ENCODE measurements around the gene ALX4. TPM values are rescaled to one million over a fixed set of nuclear protein-coding genes. Genes with fewer than 3 reads are reported as not detected.

The ALX4 gene
- total and polyA plus RNA-seq, 2 donors (not counting 1 experiment from before 2014, with no cell fraction given): not detected

DNA sequence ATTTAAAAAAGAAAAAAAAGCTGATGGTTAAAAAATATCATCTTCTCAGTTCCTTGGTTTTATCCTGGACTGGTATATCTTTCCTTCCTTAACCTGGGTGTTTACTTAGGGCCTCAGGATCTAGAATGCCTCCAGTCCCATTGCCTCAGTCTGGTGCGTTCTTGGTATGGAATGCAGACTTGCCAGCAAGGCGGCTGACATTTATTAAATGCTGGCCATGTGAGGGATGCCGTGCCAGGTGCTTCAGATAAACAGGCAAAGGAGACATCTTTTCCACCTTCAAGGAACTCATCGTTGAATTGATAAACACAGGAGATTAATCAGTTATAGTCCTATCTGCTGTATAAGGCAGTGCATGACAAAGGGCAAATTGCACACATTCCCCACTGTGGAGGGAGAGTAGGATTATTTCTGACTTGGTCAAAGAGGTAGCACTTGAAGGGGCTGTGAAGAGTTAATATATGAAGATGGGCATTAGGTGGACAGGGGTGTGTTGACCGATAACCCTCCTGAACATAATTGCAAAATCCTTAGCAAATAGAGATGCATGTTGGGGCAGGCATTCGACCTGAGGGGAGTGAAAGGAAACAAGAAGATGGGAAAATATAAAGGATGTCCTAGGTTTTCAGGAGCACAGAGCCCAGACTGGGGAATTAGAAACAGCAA lies 54.4 kb downstream of the ALX4 start:
- Histone ChIP-seq H3K36me3 (replicated peaks in 1 of 2; ENCODE audit: control extremely low read depth in 1 of 2, control insufficient read depth in 1 of 2, extremely low read depth in 1 of 2, insufficient read depth in 2 of 2, low read length in 1 of 2) (no peaks in the 10 kb centered on the region), H3K27ac (ENCODE audit: low read length in 2 of 2) (no peak overlapping the region), H3K9me3 (ENCODE audit: control extremely low read depth in 1 of 3, control insufficient read depth in 2 of 3, insufficient read depth in 1 of 3, low read length in 2 of 3) (peaks cover 1 to 17% (median 5%) of the 10 kb centered on the region in 3 donors), H3K4me3 (ENCODE audit: control extremely low read depth in 1 of 5, extremely low read depth in 1 of 5, insufficient read depth in 1 of 5, low read depth in 2 of 5, low read length in 4 of 5) (no peak overlapping the region), H3K27me3 (replicated peaks in 1 of 4; ENCODE audit: control extremely low read depth in 1 of 4, control insufficient read depth in 3 of 4, insufficient read depth in 4 of 4, low read length in 3 of 4) (no peaks in the 10 kb centered on the region), H4K20me1 (ENCODE audit: control insufficient read depth, insufficient read depth, low read length, poor library complexity, severe bottlenecking) (no peaks in the 10 kb centered on the region), H3K4me1 (ENCODE audit: control insufficient read depth in 2 of 2, insufficient read depth in 2 of 2, low read length in 2 of 2) (no peaks in the 10 kb centered on the region), H3K9ac (ENCODE audit: low read length) (no peak overlapping the region), H3K79me2 (ENCODE audit: control insufficient read depth, insufficient read depth, low read length) (no peaks in the 10 kb centered on the region), H2AFZ (ENCODE audit: insufficient read depth, low read depth, low read length, poor library complexity, severe bottlenecking) (no peak overlapping the region), H3K4me2 (replicated peaks; ENCODE audit: low read depth, low read length, poor library complexity, severe bottlenecking) (no peak overlapping the region)
- Mint-ChIP-seq H3K9me3 (ENCODE audit: insufficient read depth) (peaks cover 21% of the 10 kb centered on the region), H3K4me1 (peaks cover 3% of the 10 kb centered on the region), H3K4me3 (no peak overlapping the region), H3K27me3 (no peaks in the 10 kb centered on the region), H3K27ac (no peak overlapping the region)
- CTCF ChIA-PET: no interaction called here
- POLR2A ChIA-PET: interaction anchor here (0.7 kb wide), 1 partner anchor 252 kb away, joined by 5 read pairs; no protein-coding TSS in a partner anchor
- intact Hi-C loops (cut with micrococcal nuclease): no loop called here
- TF ChIP-seq CTCF (IDR thresholded peaks at IDR 0.05) (no peak), EZH2 (IDR thresholded peaks at IDR 0.05; ENCODE audit: borderline replicate concordance, insufficient read depth, low read depth, low read length, poor library complexity, severe bottlenecking) (no peak)
- ATAC-seq (ENCODE audit: low read depth): no peak
- no peak for DNase-seq
- 100% methylated on average over 2 of the region's 6 CpGs for WGBS (ENCODE audit: insufficient coverage)

GRCh38 chr11:44252999-44253602 lies 56.8 kb downstream of the ALX4 start:
- Histone ChIP-seq H3K4me3 (ENCODE audit: control extremely low read depth in 1 of 5, extremely low read depth in 1 of 5, insufficient read depth in 1 of 5, low read depth in 2 of 5, low read length in 4 of 5) (no peak overlapping the region), H3K79me2 (ENCODE audit: control insufficient read depth, insufficient read depth, low read length) (no peaks in the 10 kb centered on the region), H3K36me3 (replicated peaks in 1 of 2; ENCODE audit: control extremely low read depth in 1 of 2, control insufficient read depth in 1 of 2, extremely low read depth in 1 of 2, insufficient read depth in 2 of 2, low read length in 1 of 2) (peaks cover 0 to 3% of the 10 kb centered on the region in 2 experiments), H4K20me1 (ENCODE audit: control insufficient read depth, insufficient read depth, low read length, poor library complexity, severe bottlenecking) (no peaks in the 10 kb centered on the region), H3K4me1 (ENCODE audit: control insufficient read depth in 2 of 2, insufficient read depth in 2 of 2, low read length in 2 of 2) (no peaks in the 10 kb centered on the region), H3K9ac (ENCODE audit: low read length) (no peak overlapping the region), H3K27me3 (replicated peaks in 1 of 4; ENCODE audit: control extremely low read depth in 1 of 4, control insufficient read depth in 3 of 4, insufficient read depth in 4 of 4, low read length in 3 of 4) (no peaks in the 10 kb centered on the region), H2AFZ (ENCODE audit: insufficient read depth, low read depth, low read length, poor library complexity, severe bottlenecking) (no peak overlapping the region), H3K9me3 (ENCODE audit: control extremely low read depth in 1 of 3, control insufficient read depth in 2 of 3, insufficient read depth in 1 of 3, low read length in 2 of 3) (peaks cover 5 to 17% (median 5%) of the 10 kb centered on the region in 3 donors), H3K27ac (ENCODE audit: low read length in 2 of 2) (no peak overlapping the region), H3K4me2 (replicated peaks; ENCODE audit: low read depth, low read length, poor library complexity, severe bottlenecking) (no peak overlapping the region)
- ChIA-PET POLR2A (no interaction called here), CTCF (no interaction called here)
- no peak for TF ChIP-seq CTCF (IDR thresholded peaks at IDR 0.05)
- no peak for TF ChIP-seq EZH2 (IDR thresholded peaks at IDR 0.05; ENCODE audit: borderline replicate concordance, insufficient read depth, low read depth, low read length, poor library complexity, severe bottlenecking)
- Mint-ChIP-seq H3K27ac (no peak overlapping the region), H3K4me3 (no peak overlapping the region), H3K9me3 (ENCODE audit: insufficient read depth) (peaks cover 21% of the 10 kb centered on the region), H3K4me1 (peaks cover 3% of the 10 kb centered on the region), H3K27me3 (no peaks in the 10 kb centered on the region)
- DNase-seq: no peak
- no peak for ATAC-seq (ENCODE audit: low read depth)
- intact Hi-C loops (cut with micrococcal nuclease): no loop called here
- no CpG with 5 or more reads among the region's 2 CpGs for WGBS (ENCODE audit: insufficient coverage)
